NT2/D1 (cell line): ENCODE results near the gene ANXA7.

Experiments
- DNase-seq: peaks from one replicate; pipeline ENCODE4 v3.0.0-alpha.2; 2011; ENCODE audit warnings: low read depth, low spot score
- H3K27me3 ChIP-seq: 2 replicates; pipeline ENCODE4 v1.6.0; 2011; ENCODE audit warnings: mild to moderate bottlenecking; ENCODE audit not compliant: insufficient read length, insufficient read depth
- H3K36me3 ChIP-seq: 2 replicates; pipeline ENCODE4 v1.6.1; 2011; ENCODE audit warnings: mild to moderate bottlenecking, low read length, mixed read lengths; ENCODE audit not compliant: insufficient read depth, insufficient read length
- H3K4me1 ChIP-seq: 2 replicates; pipeline ENCODE4 v1.5.1; 2011; ENCODE audit not compliant: insufficient read depth, insufficient read length
- H3K4me3 ChIP-seq: 2 replicates; pipeline ENCODE4 v1.5.1; 2011; ENCODE audit warnings: low read depth; ENCODE audit not compliant: insufficient read length
- H3K9ac ChIP-seq: 2 replicates; pipeline ENCODE4 v1.6.0; 2011; ENCODE audit warnings: low read depth; ENCODE audit not compliant: insufficient read length
- H3K9me3 ChIP-seq: 2 replicates; pipeline ENCODE4 v1.5.1; 2011; ENCODE audit warnings: mild to moderate bottlenecking, low read length; ENCODE audit not compliant: insufficient read depth
- SUZ12 ChIP-seq: IDR thresholded peaks from 2 replicates; pipeline ENCODE4 v1.6.1; 2011; ENCODE audit not compliant: insufficient read length, insufficient read depth; ENCODE audit errors: extremely low read depth
- YY1 ChIP-seq: IDR thresholded peaks from 2 replicates; pipeline ENCODE4 v1.6.1; 2011; ENCODE audit not compliant: insufficient read length, insufficient read depth
- ZNF274 ChIP-seq: IDR thresholded peaks from 2 replicates; pipeline ENCODE4 v1.6.1; 2011; ENCODE audit warnings: mild to moderate bottlenecking, low read depth, low read length

Gene ANXA7

DNA sequence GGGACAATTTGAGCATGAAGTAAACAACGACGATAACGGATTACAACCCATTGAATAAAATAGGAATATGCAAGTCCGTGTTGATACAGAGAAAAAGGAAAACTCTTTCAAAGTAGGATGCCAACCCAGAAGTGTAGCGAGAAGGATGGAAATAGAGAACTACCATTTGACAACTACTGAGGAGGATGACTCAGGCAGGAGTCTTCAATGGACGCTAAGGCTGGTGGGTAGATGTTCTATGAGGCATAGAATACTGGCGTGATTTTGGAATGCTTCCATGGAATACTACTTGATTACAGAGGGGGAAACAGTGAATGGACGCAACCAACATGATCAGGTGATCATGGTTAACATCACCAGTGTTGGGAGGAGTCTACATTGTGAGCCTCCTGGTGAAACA is 54.4 kb downstream of the ANXA7 start:
- no peak for TF ChIP-seq ZNF274
- TF ChIP-seq YY1: no peak
- no peak for TF ChIP-seq SUZ12
- Histone ChIP-seq H3K27me3 (peaks cover 7% of the 10 kb centered on the region), H3K4me1 (no peaks in the 10 kb centered on the region), H3K4me3 (no peak overlapping the region), H3K9me3 (0 out of 2 replicates have a peak, but pooled peaks cover 8% of the 10 kb centered on the region), H3K36me3 (no peaks in the 10 kb centered on the region), H3K9ac (no peak overlapping the region)
- no peak for DNase-seq

- peaks cover 7% of the 10 kb centered on the region for H3K27me3 ChIP-seq
- no peaks in the 10 kb centered on the region for H3K36me3 ChIP-seq
- H3K9me3 ChIP-seq: 0 out of 2 replicates have a peak, but pooled peaks cover 8% of the 10 kb centered on the region
- H3K4me3 ChIP-seq: peak within 1 kb of the TSS; percentile 74
- peak; percentile 93 for DNase-seq
- TF ChIP-seq SUZ12 (no peak), ZNF274 (no peak), YY1 (no peak)
- H3K9ac ChIP-seq: peak within 1 kb of the TSS; percentile 81
- no peaks in the 10 kb centered on the region for H3K4me1 ChIP-seq
Measured at GRCh38 chr10:73358331-73359279, 55.3 kb downstream of the ANXA7 start, which contains the start of gene CFAP70. CFAP70 (minus strand) TSS chr10:73358864; CDS start chr10:73354796, 4,068 bp downstream.

- Histone ChIP-seq H3K4me3 (peak overlapping the region; percentile 74), H3K9me3 (0 out of 2 replicates have a peak, but pooled peaks cover 8% of the 10 kb centered on the region)
Measured at GRCh38 chr10:73357821-73358220, 56.0 kb downstream of the ANXA7 start.

GRCh38 chr10:73357166-73357565 is 56.7 kb downstream of the ANXA7 start:
- H3K36me3 ChIP-seq: no peaks in the 10 kb centered on the region
- DNase-seq: no peak
- H3K4me1 ChIP-seq: no peaks in the 10 kb centered on the region
- H3K9me3 ChIP-seq: 0 out of 2 replicates have a peak, but pooled peaks cover 3% of the 10 kb centered on the region
- H3K9ac ChIP-seq: no peak overlapping the region
- no peak for TF ChIP-seq ZNF274
- no peak for TF ChIP-seq YY1
- TF ChIP-seq SUZ12: no peak
- no peak overlapping the region for H3K4me3 ChIP-seq
- peaks cover 7% of the 10 kb centered on the region for H3K27me3 ChIP-seq

More at GRCh38 chr10:73357821-73358220, 56.0 kb downstream of the ANXA7 start:
- peaks cover 7% of the 10 kb centered on the region for H3K27me3 ChIP-seq
- peak overlapping the region; percentile 81 for H3K9ac ChIP-seq
- TF ChIP-seq SUZ12 (no peak), ZNF274 (no peak), YY1 (no peak)
- DNase-seq: no peak
- H3K36me3 ChIP-seq: no peaks in the 10 kb centered on the region
- no peaks in the 10 kb centered on the region for H3K4me1 ChIP-seq

DNA sequence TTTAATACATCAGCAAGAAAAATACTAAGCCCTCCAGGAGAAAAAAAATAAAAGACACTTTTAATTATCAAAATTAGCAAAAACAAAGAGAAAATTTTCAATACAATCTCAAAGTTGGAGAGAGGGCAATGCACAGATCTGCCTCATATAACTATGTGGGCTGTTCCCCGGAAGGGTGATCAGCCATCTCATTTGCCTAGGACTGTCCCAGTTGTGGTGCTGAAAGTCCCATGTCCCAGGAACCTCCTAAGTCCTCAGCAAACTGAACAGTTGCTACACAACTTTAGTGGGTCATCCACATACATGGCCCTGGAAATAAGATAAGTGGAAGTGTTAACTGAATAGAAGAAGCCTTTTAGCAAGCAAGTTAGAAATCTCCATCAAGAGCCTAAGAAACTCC is 69.6 kb downstream of the ANXA7 start:
- Histone ChIP-seq H3K9me3 (peaks cover 10% of the 10 kb centered on the region; the same call in 1 of the 2 replicates), H3K36me3 (no peaks in the 10 kb centered on the region), H3K4me1 (no peaks in the 10 kb centered on the region), H3K4me3 (no peak overlapping the region), H3K9ac (no peak overlapping the region), H3K27me3 (no peaks in the 10 kb centered on the region)
- DNase-seq: no peak
- TF ChIP-seq ZNF274 (no peak), SUZ12 (no peak), YY1 (no peak)

DNA sequence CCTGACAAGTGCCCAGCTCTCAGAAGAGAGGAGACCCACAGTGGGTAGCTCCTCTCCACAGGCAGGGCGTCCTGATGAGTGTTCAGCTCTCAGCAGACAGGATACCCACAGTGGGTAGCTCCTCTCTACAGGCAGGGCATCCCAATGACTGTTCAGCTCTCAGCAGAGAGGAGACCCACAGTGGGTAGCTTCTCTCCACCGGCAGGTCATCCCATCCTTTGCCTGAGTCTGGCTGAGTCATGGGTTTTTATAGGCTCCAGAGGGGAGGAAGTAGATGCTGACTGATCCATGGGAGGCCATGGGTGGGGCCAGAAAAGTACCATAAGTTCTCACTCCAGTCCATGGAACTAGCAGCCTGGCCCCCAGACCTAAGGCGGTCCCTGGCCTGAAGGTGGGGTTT is 73.7 kb downstream of the ANXA7 start:
- no peak for TF ChIP-seq YY1
- no peak for TF ChIP-seq ZNF274
- no peak for TF ChIP-seq SUZ12
- no peak for DNase-seq
- H3K9me3 ChIP-seq: peaks cover 10% of the 10 kb centered on the region; the same call in 1 of the 2 replicates

GRCh38 chr10:73339436-73339835 is 74.4 kb downstream of the ANXA7 start:
- no peak overlapping the region for H3K9ac ChIP-seq
- H3K27me3 ChIP-seq: no peaks in the 10 kb centered on the region
- H3K36me3 ChIP-seq: no peaks in the 10 kb centered on the region
- peaks cover 10% of the 10 kb centered on the region; the same call in 1 of the 2 replicates for H3K9me3 ChIP-seq
- no peak for DNase-seq
- no peaks in the 10 kb centered on the region for H3K4me1 ChIP-seq
- no peak for TF ChIP-seq YY1
- TF ChIP-seq ZNF274: no peak
- TF ChIP-seq SUZ12: no peak
- no peak overlapping the region for H3K4me3 ChIP-seq

More for the DNA sequence above, 73.7 kb downstream of the ANXA7 start:
- Histone ChIP-seq H3K36me3 (no peaks in the 10 kb centered on the region), H3K9ac (no peak overlapping the region), H3K4me3 (no peak overlapping the region), H3K4me1 (no peaks in the 10 kb centered on the region), H3K27me3 (no peaks in the 10 kb centered on the region)
